Measurements from ENCODE around the gene TMEM150C.
"Not testable (repeated sequence)": the region's sequence is repeated elsewhere in the genome, so short reads cannot be mapped to it uniquely, and the experiment has no call there.

The TMEM150C gene

GRCh38 chr4:82569076-82569475, 7.3 kb upstream of the TMEM150C start:
- no peak for DNase-seq (ENCODE audit: low spot score)

- DNase-seq (ENCODE audit: low spot score) = no peak
Observed at GRCh38 chr4:82567444-82567843, 5.7 kb upstream of the TMEM150C start.

GRCh38 chr4:82562564-82562854, 721 bp upstream of the TMEM150C start:
- no peak for DNase-seq (ENCODE audit: low spot score)

- peak; percentile 83 for DNase-seq (ENCODE audit: low spot score)
Observed at GRCh38 chr4:82560853-82561785, 669 bp downstream of the TMEM150C start.

GRCh38 chr4:82559735-82560120, 2.1 kb downstream of the TMEM150C start:
- no peak for DNase-seq (ENCODE audit: low spot score)

- not testable (repeated sequence) for DNase-seq (ENCODE audit: low spot score)
Observed at GRCh38 chr4:82559090-82559734, 2.6 kb downstream of the TMEM150C start.

DNA sequence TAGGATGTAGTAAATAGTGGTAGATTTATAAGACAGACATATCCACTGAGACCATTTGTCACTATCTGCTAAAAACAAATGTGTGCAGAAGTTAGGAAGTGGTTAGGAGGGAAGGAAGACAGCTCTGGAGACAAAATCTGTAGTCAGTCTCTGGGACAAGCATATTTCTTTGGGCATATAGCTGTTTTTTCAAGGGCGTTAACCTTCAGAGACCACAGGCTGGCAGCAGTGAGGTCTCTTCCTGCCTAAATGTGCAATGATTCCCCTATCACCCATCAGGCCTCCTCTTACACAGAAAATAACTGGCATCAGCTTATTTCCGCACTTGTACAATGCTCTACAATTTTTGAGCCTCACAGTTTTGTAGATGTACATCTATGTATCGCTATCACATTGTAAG, 6.5 kb downstream of the TMEM150C start:
- DNase-seq (ENCODE audit: low spot score) = no peak

DNA sequence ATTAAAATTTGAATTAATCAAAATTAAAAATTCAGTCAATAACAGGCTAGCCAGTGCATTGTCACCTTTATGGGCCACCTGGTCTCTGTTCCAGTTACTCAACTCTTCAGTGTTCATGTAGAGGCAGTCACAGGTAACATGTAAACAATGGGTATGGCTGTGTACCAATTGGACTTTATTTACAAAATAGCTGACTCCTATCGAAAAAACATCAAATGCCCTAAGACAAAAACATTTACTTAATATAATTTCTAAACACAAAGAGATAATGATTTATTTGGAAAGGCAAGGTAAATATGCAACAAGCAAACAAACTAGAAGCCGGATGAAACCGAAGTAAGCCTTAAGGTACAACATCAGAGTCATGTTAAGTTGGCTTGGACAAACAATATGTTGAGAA, 8.8 kb downstream of the TMEM150C start:
- no peak for DNase-seq (ENCODE audit: low spot score)

DNA sequence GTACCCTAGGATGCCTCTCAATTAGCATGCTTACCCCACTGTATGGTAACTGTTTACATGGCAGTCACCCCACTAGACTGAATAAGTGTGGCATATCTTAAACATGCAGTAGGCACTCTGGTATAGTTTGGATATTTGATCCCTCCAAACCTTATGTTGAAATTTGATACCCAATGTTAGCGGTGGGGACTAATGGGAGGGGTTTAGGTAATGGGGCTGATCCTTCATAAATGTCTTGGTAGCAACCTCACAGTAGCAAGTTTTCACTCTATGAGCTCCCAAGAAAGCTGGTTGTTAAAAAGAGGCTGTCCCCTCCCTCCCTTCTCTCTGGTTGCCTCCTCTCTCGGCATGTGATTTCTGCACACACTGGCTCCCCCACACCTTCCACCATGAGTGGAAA, 10.1 kb downstream of the TMEM150C start:
- DNase-seq (ENCODE audit: low spot score) = no peak

DNA sequence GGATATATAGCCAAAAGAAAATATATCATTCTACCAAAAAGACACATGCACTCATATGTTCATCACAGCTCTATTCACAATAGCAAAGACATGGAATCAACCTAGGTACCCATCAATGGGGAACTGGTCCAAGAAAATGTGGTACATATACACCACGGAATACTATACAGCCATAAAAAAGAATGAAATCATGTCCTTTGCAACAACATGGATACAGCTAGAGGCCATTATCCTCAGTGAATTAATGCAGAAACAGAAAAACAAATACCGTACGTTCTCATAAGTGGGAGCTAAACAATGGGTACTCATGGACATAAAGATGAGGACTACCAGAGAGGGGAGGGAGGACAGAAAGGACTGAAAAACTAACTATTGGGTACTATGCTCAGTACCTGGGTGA, 13.9 kb downstream of the TMEM150C start:
- DNase-seq (ENCODE audit: low spot score) = not testable (repeated sequence)

GRCh38 chr4:82543131-82543530, 18.7 kb downstream of the TMEM150C start:
- DNase-seq (ENCODE audit: low spot score) = no peak

GRCh38 chr4:82542642-82543041, 19.1 kb downstream of the TMEM150C start:
- no peak for DNase-seq (ENCODE audit: low spot score)

GRCh38 chr4:82529322-82529721, 32.5 kb downstream of the TMEM150C start:
- no peak for DNase-seq (ENCODE audit: low spot score)

GRCh38 chr4:82528868-82529267, 32.9 kb downstream of the TMEM150C start:
- no peak for DNase-seq (ENCODE audit: low spot score)

- no peak for DNase-seq (ENCODE audit: low spot score)
Observed at GRCh38 chr4:82528074-82528473, 33.7 kb downstream of the TMEM150C start.

- DNase-seq (ENCODE audit: low spot score) = no peak
Observed at GRCh38 chr4:82525307-82525911, 36.4 kb downstream of the TMEM150C start.

DNA sequence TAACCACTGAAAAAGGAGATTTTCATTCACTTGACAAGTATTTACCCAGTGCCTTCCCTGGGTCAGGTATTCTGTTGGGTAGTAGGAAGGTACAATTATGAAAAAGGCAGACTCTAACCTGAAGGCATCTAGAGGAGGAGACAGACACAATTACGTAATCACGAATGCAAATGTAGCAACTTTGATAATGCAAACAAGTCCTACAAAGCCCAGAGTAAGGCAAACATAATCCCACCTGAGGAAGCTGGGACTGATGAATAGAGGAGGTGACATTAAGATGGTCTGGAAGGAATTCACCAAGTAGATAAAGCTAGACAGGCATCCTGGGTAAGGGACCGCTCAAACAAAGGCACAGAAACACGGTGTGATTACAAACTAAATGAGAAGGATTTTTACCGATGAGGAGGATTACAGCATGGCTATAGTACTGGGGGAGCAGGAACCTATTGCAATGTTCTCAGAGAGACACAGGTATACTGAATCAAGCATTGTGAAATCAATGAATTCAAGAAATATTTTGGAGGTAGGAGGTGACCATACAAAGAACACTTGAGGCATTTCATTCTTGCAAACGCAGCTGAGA, 37.1 kb downstream of the TMEM150C start:
- DNase-seq (ENCODE audit: low spot score) = no peak

DNA sequence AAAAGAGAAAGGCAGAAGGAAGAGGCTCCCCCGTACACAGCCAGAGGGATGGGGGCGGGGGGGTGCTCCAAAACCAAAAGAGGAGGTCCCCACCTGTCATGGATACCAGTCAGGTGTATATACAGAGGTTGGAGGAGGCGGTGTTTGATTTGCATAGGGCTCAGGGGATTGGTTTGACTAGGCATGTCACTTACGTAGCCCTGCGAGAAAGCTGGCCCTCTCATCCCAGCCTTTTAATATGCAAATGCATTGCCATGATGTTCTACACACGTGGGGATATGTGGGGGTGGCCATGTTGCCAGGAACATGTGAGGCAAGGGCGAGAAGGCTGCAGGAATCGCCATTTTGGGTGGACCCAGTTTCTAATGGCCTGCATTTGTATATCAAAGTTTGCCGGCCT, 38.6 kb downstream of the TMEM150C start:
- no peak for DNase-seq (ENCODE audit: low spot score)

- DNase-seq (ENCODE audit: low spot score) = no peak
Observed at GRCh38 chr4:82522472-82522871, 39.3 kb downstream of the TMEM150C start.

DNA sequence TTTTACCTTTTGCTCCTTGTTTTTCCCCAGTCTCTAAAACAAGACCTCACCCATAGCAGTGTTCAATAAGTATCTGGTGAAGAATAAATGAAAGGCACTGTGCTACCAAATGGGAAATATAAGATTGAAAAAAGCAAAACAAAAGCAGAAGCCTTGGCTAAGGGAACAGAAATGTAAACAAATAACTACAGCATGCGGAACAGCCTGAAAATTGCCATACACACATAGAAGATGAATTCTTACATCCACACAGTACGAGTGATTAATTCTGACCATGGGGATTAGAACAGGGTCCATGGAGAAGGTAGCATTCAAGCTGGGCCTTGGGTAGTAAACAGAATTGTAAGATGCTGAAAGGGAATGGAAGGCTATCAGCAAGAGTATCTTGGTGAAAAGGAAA, 40.5 kb downstream of the TMEM150C start:
- DNase-seq (ENCODE audit: low spot score) = no peak

GRCh38 chr4:82519776-82520175, 42.0 kb downstream of the TMEM150C start:
- DNase-seq (ENCODE audit: low spot score) = no peak

- no peak for DNase-seq (ENCODE audit: low spot score)
Observed at GRCh38 chr4:82519072-82519471, 42.7 kb downstream of the TMEM150C start.

GRCh38 chr4:82517043-82517442, 44.7 kb downstream of the TMEM150C start:
- no peak for DNase-seq (ENCODE audit: low spot score)

All from D341Med (cell line).